Sigmoid colon (tissue), 3 donors: Measurements from ENCODE around the gene SH3BP5.

Experiments used
- CTCF ChIP-seq, 4 experiments: fragments of 450-650 bp in 3 of 4; fragments of 200-600 bp in 1 of 4; IDR thresholded peaks; one replicate each; pipeline ENCODE4 v1.5.1; 2016 to 2019; ENCODE audit warnings: antibody characterized with exemption in 4 of 4, mild to moderate bottlenecking in 3 of 4, moderate library complexity in 2 of 4
- POLR2A ChIP-seq, 2 donors: fragments of 450-650 bp; IDR thresholded peaks; one replicate each; pipeline ENCODE4 v1.6.1; 2016; ENCODE audit warnings: antibody characterized with exemption in 2 of 2, mild to moderate bottlenecking in 2 of 2, moderate library complexity in 2 of 2

DNA sequence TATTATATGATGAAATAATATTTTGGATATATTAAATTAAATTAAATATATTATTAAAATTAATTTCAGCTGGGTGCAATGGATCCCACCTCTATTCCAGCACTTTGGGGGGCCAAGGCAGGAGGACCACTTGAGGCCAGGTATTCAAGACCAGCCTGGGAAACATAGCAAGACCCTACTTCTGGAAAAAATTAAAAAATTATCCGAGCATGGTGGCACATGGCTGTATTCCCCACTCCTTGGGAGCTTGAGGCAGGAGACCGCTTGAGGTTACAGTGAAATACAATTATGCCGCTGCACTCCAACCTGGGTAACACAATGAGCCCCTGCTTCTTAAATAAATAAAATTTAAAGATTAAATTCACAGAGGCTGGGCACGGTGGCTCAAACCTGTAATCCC lies 61.4 kb downstream of the SH3BP5 start:
- TF ChIP-seq CTCF (IDR thresholded peaks at IDR 0.05): no peak
- TF ChIP-seq POLR2A (IDR thresholded peaks at IDR 0.05): no peak
